T47D (cell line): Measurements from ENCODE around the gene ZNF787.

Experiments
- DNase-seq, 2 experiments: peaks; one replicate each; pipeline versions ENCODE4 v3.0.0 to v3.0.0-alpha.2; 2011 to 2012; ENCODE audit warnings: low read depth in 1 of 2, low spot score in 1 of 2
- JUND ChIP-seq: IDR thresholded peaks from 2 replicates; pipeline ENCODE4 v1.6.1; 2012; ENCODE audit warnings: low read depth
- in situ Hi-C: cut with HindIII; loops from 2 replicates; pipeline ENCODE4 v1.10.0; 2016; ENCODE audit warnings: low sequenced_read_pairs, low pct_unique_long_range_greater_than_20kb

The ZNF787 gene

GRCh38 chr19:56121180-56122167 is at the start of gene ZNF787:
Gene ZNF787 (minus strand): TSS chr19:56121295. CDS start chr19:56103217, 18,078 bp downstream.
- peak; percentile 81 to 97 for DNase-seq
- in situ Hi-C loops, result no loop called here
- no peak for TF ChIP-seq JUND

- no peak for TF ChIP-seq JUND
- DNase-seq, result no peak
- in situ Hi-C loops, result no loop called here
These were observed 49.2 kb upstream of the ZNF787 start for GRCh38 chr19:56170261-56170660.

GRCh38 chr19:56167064-56167578 is 46.0 kb upstream of the ZNF787 start:
- no peak for TF ChIP-seq JUND
- peak; percentile 46 to 63 for DNase-seq
- in situ Hi-C loops, result no loop called here

- in situ Hi-C loops, result no loop called here
- TF ChIP-seq JUND, result no peak
- DNase-seq, result no peak
These were observed 42.0 kb upstream of the ZNF787 start for GRCh38 chr19:56163097-56163496.

- DNase-seq, result no peak
- TF ChIP-seq JUND, result no peak
- in situ Hi-C loops, result no loop called here
These were observed 41.2 kb upstream of the ZNF787 start for GRCh38 chr19:56162258-56162657.

GRCh38 chr19:56161534-56161933 is 40.4 kb upstream of the ZNF787 start:
- TF ChIP-seq JUND, result no peak
- in situ Hi-C loops, result no loop called here
- no peak for DNase-seq

GRCh38 chr19:56159622-56160271 is 38.7 kb upstream of the ZNF787 start:
- no peak for DNase-seq
- in situ Hi-C loops, result no loop called here
- TF ChIP-seq JUND, result no peak

GRCh38 chr19:56159009-56159559 is 38.0 kb upstream of the ZNF787 start:
- DNase-seq, result no peak
- in situ Hi-C loops, result no loop called here
- no peak for TF ChIP-seq JUND

GRCh38 chr19:56158170-56158757 is 37.2 kb upstream of the ZNF787 start:
- no peak for DNase-seq
- in situ Hi-C loops, result no loop called here
- no peak for TF ChIP-seq JUND

GRCh38 chr19:56156768-56157167 is 35.7 kb upstream of the ZNF787 start:
- in situ Hi-C loops, result no loop called here
- no peak for DNase-seq
- no peak for TF ChIP-seq JUND

GRCh38 chr19:56155124-56155687 is 34.1 kb upstream of the ZNF787 start:
- in situ Hi-C loops, result no loop called here
- DNase-seq, result no peak

GRCh38 chr19:56153507-56153906 is 32.4 kb upstream of the ZNF787 start:
- in situ Hi-C loops, result no loop called here
- no peak for DNase-seq
- TF ChIP-seq JUND, result no peak

More at GRCh38 chr19:56155124-56155687, 34.1 kb upstream of the ZNF787 start:
- TF ChIP-seq JUND, result no peak
